Breast epithelium (tissue), 4 donors: ENCODE measurements around the gene YTHDF1. TPM values are rescaled to one million over a fixed set of nuclear protein-coding genes. Genes with fewer than 3 reads are reported as not detected.

ENCODE experiments used
- DNase-seq, 2 donors: peaks; one replicate each; pipeline ENCODE4 v3.0.0-alpha.2; 2019; ENCODE audit warnings: low spot score in 2 of 2
- H3K27ac ChIP-seq, 2 donors: fragments of 200-600 bp; sonication (generic) in 1 of 2; one replicate each; pipeline ENCODE4 v1.5.1; 2016 to 2019; ENCODE audit warnings: mild to moderate bottlenecking in 1 of 2
- H3K27me3 ChIP-seq, 2 donors: fragments of 200-600 bp; sonication (generic) in 1 of 2; one replicate each; pipeline versions ENCODE4 v1.5.1 to v1.6.0; 2017 to 2019; ENCODE audit warnings: control low read depth in 1 of 2, mild to moderate bottlenecking in 1 of 2
- H3K36me3 ChIP-seq: fragments of 200-600 bp; one replicate; pipeline ENCODE4 v1.5.1; 2019
- H3K4me1 ChIP-seq, 2 donors: fragments of 200-600 bp; sonication (generic); one replicate each; pipeline ENCODE4 v1.5.1; 2016 to 2019; ENCODE audit warnings: control low read depth in 1 of 2
- H3K4me3 ChIP-seq, 3 donors: fragments of 200-600 bp; sonication (generic); 1 replicate in 2 of 3; 2 replicates in 1 of 3; pipeline ENCODE4 v1.5.1; 2016 to 2019; ENCODE audit warnings: mild to moderate bottlenecking in 3 of 3, moderate library complexity in 2 of 3
- H3K9me3 ChIP-seq, 2 donors: fragments of 200-600 bp; sonication (generic) in 1 of 2; one replicate each; pipeline ENCODE4 v1.5.1; 2016 to 2019; ENCODE audit warnings: control low read depth in 1 of 2
- POLR2A ChIP-seq: fragments of 450-650 bp; IDR thresholded peaks from one replicate; pipeline ENCODE4 v1.6.1; 2016; ENCODE audit warnings: antibody characterized with exemption, mild to moderate bottlenecking, moderate library complexity
- POLR2AphosphoS5 ChIP-seq, 3 donors: sonication (generic); formaldehyde crosslinking; IDR thresholded peaks; one replicate each; pipeline ENCODE4 v1.6.1; 2017; ENCODE audit warnings: antibody characterized with exemption in 3 of 3
- intact Hi-C: fragments of 100-400 bp; cut with DNase I; formaldehyde crosslinking; loops from one replicate; pipeline ENCODE4 v1.15.1; 2023; ENCODE audit warnings: low total_unique reads
- total RNA-seq, 3 donors: library from RNA; depleted of rRNA; stranded (reverse); fragments of >200 nt; gene quantifications; one replicate each; pipeline ENCODE4 v1.1.0, GENCODE V29; 2016
- TF ChIP-seq, protein P1 (sequence below), 3 donors: fragments of 450-650 bp; IDR thresholded peaks; one replicate each; pipeline ENCODE4 v1.5.1; 2016 to 2017; ENCODE audit warnings: antibody characterized with exemption in 3 of 3, mild to moderate bottlenecking in 3 of 3, moderate library complexity in 3 of 3

Gene YTHDF1
- total RNA-seq, 3 donors from 2014 or later, result 23.0 to 32.8 (median 28.2) TPM

DNA sequence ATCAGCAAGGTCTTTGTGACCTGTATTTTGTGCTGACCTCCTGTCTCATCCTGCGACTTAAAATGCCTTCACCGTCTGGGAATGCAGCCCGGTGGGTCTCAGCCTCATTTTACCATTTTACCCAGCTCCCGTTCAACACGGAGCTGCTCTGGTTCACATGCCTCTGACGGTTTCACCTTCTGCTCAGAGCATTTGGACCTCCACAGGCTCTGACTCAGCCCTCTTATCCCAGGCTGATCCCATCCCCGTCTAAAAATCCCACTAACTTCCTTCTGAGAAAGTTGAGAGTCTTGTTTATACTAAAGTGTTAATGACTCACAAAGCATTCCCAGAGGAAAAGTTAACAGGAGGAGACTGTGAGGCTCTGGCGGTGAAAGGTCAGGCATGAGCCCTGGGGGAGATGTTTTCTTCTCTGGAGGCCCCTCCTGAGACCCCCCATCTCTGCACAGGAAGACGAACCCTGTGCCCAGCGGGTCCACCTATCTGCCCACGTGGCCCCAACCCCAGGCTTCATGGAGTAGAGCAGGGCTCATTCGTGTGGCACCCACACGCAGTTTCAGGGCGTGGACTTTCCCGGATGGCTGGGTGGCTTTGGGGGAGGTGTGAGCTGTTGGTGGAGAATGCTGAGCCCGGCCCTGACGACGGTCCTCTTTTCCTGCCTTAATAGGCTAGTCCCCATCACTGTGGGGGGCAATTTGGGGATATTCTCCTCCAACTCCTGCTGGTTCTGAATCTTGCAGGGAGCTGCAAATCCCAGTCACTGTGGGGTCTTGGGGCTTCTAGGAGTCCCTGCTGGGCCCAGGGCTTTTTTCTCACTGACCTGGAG is 16.5 kb upstream of the YTHDF1 start:
- intact Hi-C loops, result no loop called here
- no peaks in the 10 kb centered on the region for H3K36me3 ChIP-seq
- no peak overlapping the region for H3K27ac ChIP-seq
- peaks cover 0 to 60% of the 10 kb centered on the region in 2 donors for H3K27me3 ChIP-seq
- H3K9me3 ChIP-seq, result no peaks in the 10 kb centered on the region
- H3K4me3 ChIP-seq, result no peak overlapping the region
- TF ChIP-seq POLR2AphosphoS5 (IDR thresholded peaks at IDR 0.05) (no peak), POLR2A (no peak)
- TF ChIP-seq, protein P1, sequence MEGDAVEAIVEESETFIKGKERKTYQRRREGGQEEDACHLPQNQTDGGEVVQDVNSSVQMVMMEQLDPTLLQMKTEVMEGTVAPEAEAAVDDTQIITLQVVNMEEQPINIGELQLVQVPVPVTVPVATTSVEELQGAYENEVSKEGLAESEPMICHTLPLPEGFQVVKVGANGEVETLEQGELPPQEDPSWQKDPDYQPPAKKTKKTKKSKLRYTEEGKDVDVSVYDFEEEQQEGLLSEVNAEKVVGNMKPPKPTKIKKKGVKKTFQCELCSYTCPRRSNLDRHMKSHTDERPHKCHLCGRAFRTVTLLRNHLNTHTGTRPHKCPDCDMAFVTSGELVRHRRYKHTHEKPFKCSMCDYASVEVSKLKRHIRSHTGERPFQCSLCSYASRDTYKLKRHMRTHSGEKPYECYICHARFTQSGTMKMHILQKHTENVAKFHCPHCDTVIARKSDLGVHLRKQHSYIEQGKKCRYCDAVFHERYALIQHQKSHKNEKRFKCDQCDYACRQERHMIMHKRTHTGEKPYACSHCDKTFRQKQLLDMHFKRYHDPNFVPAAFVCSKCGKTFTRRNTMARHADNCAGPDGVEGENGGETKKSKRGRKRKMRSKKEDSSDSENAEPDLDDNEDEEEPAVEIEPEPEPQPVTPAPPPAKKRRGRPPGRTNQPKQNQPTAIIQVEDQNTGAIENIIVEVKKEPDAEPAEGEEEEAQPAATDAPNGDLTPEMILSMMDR (IDR thresholded peaks at IDR 0.05), result no peak
- DNase-seq, result no peak
- no peaks in the 10 kb centered on the region for H3K4me1 ChIP-seq

DNA sequence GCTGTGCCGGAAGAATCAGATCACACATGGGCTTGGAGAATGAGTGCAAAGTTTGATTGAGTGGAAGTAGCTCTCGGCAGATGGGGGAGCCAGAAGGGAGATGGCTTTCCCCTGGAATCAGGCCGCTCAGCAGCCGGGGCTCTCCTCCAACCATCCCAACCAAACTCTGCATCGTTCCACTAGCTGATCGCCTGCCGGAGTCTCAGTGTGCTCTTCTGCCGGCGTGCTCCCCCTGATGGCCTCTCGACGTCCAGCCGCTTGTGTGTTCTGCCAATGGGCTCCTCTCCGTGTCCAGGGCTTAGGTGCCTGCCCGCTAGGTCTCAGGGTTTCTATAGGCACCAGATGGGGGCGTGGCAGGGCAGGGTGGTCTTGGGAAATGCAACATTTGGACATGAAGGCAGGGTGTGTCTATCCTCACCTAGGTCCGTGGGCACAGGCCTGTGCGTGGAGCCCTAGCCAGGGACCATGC is 14.9 kb upstream of the YTHDF1 start:
- DNase-seq, result no peak
- H3K4me1 ChIP-seq, result no peaks in the 10 kb centered on the region
- no peak overlapping the region for H3K27ac ChIP-seq
- TF ChIP-seq POLR2AphosphoS5 (IDR thresholded peaks at IDR 0.05), result no peak
- TF ChIP-seq, protein P1 (IDR thresholded peaks at IDR 0.05), result peak in 2 of 3 donors; percentile 41 to 42
- intact Hi-C loops, result no loop called here
- no peak overlapping the region for H3K4me3 ChIP-seq
- no peaks in the 10 kb centered on the region for H3K36me3 ChIP-seq
- no peaks in the 10 kb centered on the region for H3K9me3 ChIP-seq
- peaks cover 0 to 47% of the 10 kb centered on the region in 2 donors for H3K27me3 ChIP-seq

DNA sequence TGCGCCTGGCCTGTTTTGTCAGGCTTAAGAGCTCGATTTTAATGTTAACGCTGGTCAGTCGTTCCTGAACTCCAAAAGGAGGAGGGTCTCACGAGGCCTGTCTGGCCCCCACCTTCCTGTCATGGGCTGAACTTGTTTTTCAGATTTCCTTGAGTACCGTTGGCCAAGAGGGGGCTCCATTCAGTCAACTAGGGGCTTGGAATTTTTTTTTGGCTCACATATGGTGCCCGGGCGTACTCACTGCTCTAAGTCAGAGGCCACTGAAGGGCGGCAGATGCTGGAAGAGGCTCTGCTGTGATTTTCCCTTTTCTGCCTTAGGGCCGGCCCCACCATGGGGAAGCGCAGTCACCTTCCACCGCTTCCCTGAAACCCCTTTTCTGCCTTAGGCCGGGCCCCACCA is 12.9 kb upstream of the YTHDF1 start:
- Histone ChIP-seq H3K36me3 (no peaks in the 10 kb centered on the region), H3K27ac (no peak overlapping the region), H3K4me3 (no peak overlapping the region), H3K4me1 (no peaks in the 10 kb centered on the region), H3K9me3 (no peaks in the 10 kb centered on the region), H3K27me3 (peaks cover 0 to 30% of the 10 kb centered on the region in 2 donors)
- no peak for DNase-seq
- no peak for TF ChIP-seq POLR2A
- TF ChIP-seq, protein P1 (IDR thresholded peaks at IDR 0.05), result no peak
- no peak for TF ChIP-seq POLR2AphosphoS5 (IDR thresholded peaks at IDR 0.05)
- intact Hi-C loops, result no loop called here

DNA sequence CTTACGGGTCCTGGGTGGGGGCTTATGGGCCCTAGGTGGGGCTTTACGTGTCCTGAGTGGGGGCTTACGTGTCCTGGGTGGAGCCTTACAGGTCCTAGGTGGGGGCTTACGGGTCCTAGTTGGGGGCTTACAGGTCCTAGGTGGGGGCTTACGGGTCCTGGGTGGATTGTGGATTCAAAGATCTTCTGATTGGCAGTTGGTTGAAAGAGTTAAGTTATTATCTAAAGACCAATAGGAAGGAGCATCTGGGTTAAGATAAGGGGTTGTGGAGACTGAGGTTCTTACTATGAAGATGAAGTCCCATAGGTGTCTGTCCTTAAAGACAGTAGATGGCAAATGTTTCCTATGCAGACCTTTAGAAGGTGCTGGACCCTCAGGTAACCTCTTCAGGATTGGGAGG is 11.3 kb upstream of the YTHDF1 start:
- no peak for TF ChIP-seq POLR2AphosphoS5 (IDR thresholded peaks at IDR 0.05)
- DNase-seq, result no peak
- no peak overlapping the region for H3K4me3 ChIP-seq
- no peak overlapping the region for H3K27ac ChIP-seq
- no peaks in the 10 kb centered on the region for H3K4me1 ChIP-seq
- no peaks in the 10 kb centered on the region for H3K36me3 ChIP-seq
- intact Hi-C loops, result no loop called here
- peaks cover 0 to 14% of the 10 kb centered on the region in 2 donors for H3K27me3 ChIP-seq
- no peaks in the 10 kb centered on the region for H3K9me3 ChIP-seq

DNA sequence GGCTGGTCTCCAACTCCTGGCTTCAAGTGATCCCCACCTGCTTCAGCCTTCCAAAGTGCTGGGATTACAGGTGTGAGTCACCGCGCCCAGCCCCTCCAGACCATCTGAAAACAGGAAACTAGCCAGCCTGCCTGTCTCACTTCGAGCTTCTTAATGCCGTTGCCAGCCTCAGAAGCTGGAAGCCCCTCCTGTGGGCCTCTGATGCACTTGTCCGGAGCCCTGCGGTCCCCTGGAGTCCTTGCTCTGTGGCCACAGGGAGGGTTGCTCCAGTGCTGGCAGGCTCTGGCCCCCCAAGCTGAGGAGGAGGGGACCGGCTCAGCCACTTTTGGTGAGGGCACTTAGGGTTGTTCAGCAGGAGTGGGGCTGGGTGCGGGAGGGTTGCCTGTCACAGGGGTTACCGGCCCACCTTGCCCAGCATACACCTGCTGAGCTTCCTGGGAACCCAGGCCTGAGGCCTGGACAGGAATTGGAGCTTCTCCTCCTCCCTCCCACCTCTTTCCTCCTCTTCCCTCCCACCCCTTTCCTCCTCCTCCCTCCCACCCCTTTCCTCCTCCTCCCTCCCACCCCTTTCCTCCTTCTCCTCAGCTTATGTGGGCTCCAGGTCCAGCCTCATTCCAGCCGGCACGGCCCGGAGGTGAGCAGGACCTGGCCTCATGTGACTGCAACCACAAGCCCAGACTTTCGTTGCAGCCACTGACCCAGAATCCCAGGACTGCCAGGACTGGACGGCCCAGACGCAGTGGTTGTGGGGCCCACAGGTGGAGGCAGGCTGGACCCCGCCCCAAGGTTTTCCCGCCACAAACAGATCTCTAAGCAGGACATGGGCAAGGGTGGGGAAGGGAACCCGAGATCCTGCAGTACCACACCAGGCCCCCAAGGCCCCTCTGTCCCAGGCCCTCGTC is 10.4 kb upstream of the YTHDF1 start:
- DNase-seq, result no peak
- Histone ChIP-seq H3K27ac (no peak overlapping the region), H3K36me3 (no peaks in the 10 kb centered on the region), H3K9me3 (no peaks in the 10 kb centered on the region), H3K4me1 (no peaks in the 10 kb centered on the region), H3K4me3 (no peak overlapping the region), H3K27me3 (peaks cover 0 to 9% of the 10 kb centered on the region in 2 donors)
- intact Hi-C loops, result no loop called here
- no peak for TF ChIP-seq POLR2AphosphoS5 (IDR thresholded peaks at IDR 0.05)
- no peak for TF ChIP-seq POLR2A
